HG03196 (cell line): Measurements from ENCODE around the gene RAB17.

Experiments used
- ATAC-seq: cut with Tn5 transposase; IDR thresholded peaks from one replicate; pipeline ENCODE4 v1.9.1; 2021; ENCODE audit not compliant: unreplicated experiment

The RAB17 gene

GRCh38 chr2:237590272-237591140 is at the start of gene RAB17:
TSS of gene RAB17 (minus strand) at chr2:237590734. CDS start at chr2:237586154, 4,580 bp downstream.
- no peak for ATAC-seq

GRCh38 chr2:237639836-237640220 is 49.3 kb upstream of the RAB17 start:
- no peak for ATAC-seq

DNA sequence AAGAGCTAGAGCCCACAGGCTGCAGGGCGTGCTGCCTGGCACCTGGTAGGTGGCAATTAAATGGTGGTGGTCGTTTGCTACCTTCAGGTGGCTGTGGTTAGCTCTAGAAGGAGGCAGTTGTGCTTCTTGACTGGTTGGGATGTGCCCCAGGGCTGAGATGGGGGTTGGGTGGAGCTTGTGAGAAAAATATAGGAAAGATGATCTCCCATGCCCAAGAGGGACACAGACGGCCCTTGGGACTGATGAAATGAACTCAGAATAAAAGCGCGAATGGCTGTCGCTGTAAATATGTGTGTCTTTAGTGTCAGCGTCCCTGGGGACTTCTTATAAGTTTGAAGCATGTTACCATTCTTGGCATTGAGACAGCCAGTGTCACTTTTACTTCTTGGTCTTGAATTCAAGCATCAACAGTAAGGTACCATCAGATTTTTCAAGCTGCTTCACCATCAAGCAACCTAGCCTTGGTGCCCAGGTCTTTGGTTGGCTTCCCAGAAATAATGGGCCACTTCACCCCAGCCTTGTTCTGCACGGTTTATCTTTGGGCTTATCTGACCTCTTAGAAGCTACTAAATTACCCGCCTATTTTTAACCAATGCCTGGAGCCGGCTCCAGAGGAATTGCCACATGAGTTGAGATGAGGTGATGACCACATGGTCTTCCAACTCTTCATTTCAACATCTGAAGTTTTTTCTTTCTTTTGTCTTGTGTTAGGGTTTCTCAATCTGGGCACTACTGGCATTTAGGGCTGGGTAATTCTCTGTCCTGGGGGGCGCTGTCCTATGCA is 48.7 kb upstream of the RAB17 start:
- ATAC-seq = no peak

- no peak for ATAC-seq
Observed at GRCh38 chr2:237638176-237638575, 47.6 kb upstream of the RAB17 start.

DNA sequence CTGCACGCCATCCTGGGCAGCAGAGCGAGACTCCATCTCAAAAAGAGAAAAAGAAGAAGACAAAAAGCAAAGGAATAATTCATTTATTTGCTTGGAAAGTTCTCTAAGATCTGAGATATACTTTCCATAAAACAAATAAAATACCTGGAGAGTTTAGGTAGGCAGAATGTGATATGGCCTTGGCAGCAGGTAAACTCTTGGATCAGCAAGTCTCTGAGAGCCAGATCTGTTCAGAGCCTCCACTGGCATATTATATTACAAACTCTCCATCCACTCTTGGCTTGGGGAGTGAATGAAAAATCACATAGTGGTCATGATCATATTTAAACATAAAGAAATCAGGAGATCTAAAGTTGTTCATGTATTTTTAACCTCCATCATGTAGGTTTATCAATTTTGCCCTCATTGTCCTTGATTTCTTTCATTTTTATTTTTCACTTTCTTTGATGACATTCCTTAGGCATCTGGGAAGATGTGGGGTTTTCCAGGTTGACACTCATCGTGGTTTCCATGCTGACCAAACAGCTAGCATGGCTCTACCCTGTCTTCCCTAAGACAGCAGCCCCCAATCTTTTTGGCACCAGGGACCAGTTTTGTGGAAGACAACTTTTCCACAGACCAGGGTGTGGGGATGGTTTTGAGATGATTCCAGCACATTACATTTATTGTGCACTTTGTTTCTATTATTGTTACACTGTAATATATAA is 47.0 kb upstream of the RAB17 start:
- no peak for ATAC-seq

DNA sequence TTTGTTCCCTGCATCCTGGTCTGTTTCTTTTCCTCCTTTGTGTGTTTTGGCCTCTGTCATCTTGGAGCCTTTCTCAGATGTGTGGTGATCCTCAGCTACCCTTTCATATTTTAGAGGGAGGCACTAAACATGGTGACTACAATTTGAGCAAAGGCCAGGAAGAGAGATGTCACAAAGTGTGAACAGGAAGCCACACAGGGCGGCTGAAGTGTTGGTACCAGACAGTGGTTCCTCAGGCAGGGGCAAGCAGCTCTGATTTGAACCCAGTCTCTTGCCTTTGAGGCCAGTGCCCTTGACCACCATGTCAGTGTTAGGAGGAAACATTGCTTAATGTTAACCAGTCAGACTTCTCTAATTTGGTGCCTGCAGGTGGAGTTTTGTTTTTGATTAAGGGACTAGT is 46.0 kb upstream of the RAB17 start:
- no peak for ATAC-seq

GRCh38 chr2:237633061-237633561 is 42.6 kb upstream of the RAB17 start:
- no peak for ATAC-seq

GRCh38 chr2:237631801-237632585 is 41.5 kb upstream of the RAB17 start:
- ATAC-seq = no peak

DNA sequence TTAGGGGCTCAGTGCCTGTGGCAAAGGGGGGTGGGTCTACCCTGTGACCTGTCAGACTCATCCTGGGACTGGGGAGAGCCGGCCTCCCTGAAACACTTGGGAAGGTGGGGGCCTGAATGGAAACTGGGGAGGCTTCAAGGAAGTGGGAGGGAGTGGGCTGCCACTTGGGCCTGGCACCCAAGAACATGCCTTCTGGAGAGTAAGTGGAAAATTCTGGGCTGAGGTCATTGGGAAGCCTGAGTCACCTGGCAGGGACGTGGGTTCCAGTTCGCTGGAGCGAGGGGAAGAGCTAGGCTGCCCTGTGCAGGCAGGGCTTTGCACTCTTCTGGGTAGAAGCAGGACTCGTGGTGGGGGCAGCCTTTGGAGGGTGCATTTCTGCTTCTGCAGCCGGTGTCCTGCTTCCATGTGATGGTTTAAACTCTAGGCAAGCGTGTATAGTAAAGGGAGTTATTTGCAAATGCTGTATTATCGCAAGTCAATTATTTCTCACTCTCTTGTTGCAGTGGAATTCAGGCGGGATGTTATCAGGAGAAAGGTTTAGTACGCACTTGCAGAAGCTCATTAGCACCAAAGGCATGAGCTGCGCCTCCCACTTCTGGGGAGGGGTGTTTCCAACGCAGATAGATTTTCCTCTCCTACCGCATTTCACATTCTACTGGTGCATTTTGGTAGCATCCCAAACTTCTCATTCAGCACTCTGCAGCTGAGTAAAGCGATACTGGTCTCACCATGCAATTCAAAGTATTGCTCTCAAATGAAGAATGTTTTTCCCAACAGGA is 40.7 kb upstream of the RAB17 start:
- ATAC-seq = no peak

GRCh38 chr2:237630216-237631000 is 39.9 kb upstream of the RAB17 start:
- ATAC-seq = no peak

- ATAC-seq = no peak
Observed at GRCh38 chr2:237629739-237630138, 39.2 kb upstream of the RAB17 start.

DNA sequence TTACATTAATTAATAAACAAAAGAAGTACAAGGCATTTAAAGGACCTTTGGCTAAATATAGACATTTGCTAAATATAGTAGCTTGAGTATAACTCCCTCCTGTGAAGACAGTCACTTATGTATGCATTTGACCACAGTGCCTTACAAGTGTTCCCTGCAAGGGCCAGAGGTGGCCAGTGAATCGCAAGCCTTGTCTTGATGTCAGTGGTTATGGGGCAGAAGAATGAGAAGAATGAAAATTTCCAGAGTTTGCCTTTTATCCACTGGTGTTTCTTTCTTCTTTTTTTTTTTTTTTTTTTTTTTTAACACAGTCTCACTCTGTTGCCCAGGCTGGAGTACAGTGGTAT is 38.6 kb upstream of the RAB17 start:
- no peak for ATAC-seq

DNA sequence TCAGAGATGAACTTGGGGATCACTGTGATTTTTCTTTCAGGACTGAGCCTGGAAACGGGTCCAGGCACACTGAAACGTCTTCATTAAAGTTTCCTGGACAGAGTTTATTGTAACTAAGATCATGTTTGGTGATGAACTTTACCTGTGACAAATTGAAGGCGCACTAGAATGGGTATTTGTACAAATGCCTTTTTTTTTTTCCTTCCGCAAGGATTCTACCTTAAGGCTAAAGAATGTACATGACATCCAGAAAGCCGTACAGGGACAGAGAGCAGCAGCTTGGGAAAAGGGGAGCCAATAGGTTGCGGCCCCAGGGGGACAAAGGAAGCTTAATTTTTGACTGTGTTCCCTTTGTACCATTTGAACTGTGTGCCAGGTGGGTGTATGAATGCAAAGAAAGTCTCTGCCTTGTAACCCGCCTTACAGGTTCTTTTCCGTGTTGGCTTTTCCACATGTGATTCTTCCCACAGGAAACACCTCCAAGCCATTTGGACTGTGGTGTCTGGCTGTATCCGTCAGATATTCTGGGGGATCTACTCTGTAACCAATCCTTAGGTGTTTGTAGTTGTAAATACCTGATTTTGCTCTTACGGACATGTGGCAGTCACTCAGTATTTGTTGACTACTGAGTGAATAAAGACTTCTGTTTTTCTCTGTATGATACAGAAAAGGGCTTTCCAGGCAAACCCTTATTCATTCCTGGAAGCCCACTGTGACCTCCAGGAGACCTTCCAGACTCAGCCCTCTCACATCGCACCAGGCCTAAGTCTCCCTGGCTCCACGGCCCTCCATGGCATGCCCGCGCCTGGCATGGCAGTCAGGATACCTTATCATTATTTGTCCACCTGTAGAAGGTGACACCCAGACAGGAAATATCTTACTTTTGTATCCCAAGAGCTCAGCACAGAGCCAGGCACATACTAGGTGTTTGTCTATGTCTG is 38.0 kb upstream of the RAB17 start:
- ATAC-seq = no peak

DNA sequence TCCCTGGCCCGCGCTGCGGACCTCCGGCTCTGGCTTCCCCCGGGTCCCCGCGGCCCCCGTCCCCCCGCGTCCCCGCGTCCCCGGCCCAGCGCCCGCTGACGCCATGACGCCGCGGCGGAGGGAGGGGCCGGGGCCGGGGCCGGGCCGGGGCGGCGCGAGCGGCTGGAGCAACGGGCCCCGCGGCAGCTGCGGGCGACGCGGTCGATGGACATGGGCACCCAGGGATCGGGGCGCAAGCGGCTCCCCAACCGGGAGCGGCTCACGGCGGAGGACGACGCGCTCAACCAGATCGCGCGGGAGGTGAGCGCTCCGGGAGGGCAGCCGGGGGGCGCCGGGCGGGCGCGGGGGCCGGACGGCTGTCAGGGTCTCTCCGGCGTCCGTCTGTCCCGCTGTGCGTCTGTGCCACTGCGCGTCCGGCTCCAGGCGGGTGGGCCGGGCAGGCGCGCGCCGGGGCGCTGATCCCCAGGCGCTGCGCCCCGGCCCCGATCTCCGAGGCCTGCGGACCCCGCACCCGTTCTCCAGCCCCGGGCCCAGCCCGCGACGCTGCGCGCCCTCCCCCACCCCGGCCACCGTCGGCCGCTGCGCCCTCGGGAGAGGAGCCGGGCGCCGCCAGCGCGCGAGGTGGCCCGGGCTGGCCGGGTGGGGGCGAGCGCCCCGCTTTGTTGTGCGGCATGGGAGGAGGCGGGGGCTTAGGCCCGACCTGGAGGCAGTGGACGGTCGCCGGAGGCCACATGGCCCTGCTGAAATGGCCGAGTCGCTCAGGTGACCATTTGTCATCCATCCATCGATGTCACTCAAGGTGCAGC is 37.1 kb upstream of the RAB17 start, which contains the start of gene LRRFIP1:
LRRFIP1 (plus strand) TSS at position 147 of the 806 bp plus-strand sequence; CDS start at position 205, 58 bp downstream.
- ATAC-seq = no peak

- ATAC-seq = no peak
Observed at GRCh38 chr2:237626813-237627440, 36.4 kb upstream of the RAB17 start.

GRCh38 chr2:237625777-237626176 is 35.2 kb upstream of the RAB17 start:
- no peak for ATAC-seq
